Caco-2 (cell line): Measurements from ENCODE around the gene NFATC2. TPM values are rescaled to one million over a fixed set of nuclear protein-coding genes. Genes with fewer than 3 reads are reported as not detected.

Experiments used
- BruUV-seq: library from RNA; stranded (reverse); fragments of 400-500 nt; replicated peaks from 2 replicates; lab custom pipeline; 2021; lab: Mats Ljungman, UMichigan
- CTCF ChIA-PET: fragments of 300-600 bp; sonication (Branson Sonifier 250); formaldehyde crosslinking; loops from one replicate; lab custom pipeline; 2022; ENCODE audit warnings: antibody characterized with exemption; lab: Charles Lee
- POLR2A ChIA-PET: fragments of 300-600 bp; sonication (Branson Sonifier 250); formaldehyde crosslinking; loops from one replicate; lab custom pipeline; 2022; ENCODE audit warnings: antibody characterized with exemption; lab: Charles Lee
- DNase-seq, 2 experiments: peaks; one replicate each; pipeline versions ENCODE4 v3.0.0 to v3.0.0-alpha.2; 2020 to 2022
- H3K27me3 ChIP-seq: replicated peaks from 2 replicates; pipeline ENCODE4 v1.6.0; 2011; ENCODE audit warnings: low read length; ENCODE audit not compliant: control insufficient read depth, insufficient read depth
- H3K36me3 ChIP-seq: 2 replicates; pipeline ENCODE4 v1.5.1; 2011; ENCODE audit warnings: low read length; ENCODE audit not compliant: control insufficient read depth, insufficient read depth
- H3K4me1 ChIP-seq: fragments of 250-450 bp; sonication (Bioruptor Pico); 2 replicates; pipeline ENCODE4 v1.5.1; 2020; ENCODE audit warnings: mild to moderate bottlenecking
- H3K4me3 ChIP-seq: 2 replicates; pipeline ENCODE4 v1.5.1; 2011; ENCODE audit warnings: low read depth, mild to moderate bottlenecking, control low read depth, low read length
- H3K9me3 ChIP-seq: fragments of 250-450 bp; sonication (Bioruptor Pico); 2 replicates; pipeline ENCODE4 v1.5.1; 2020; ENCODE audit warnings: mild to moderate bottlenecking, moderate library complexity
- H3K27ac Mint-ChIP-seq: one replicate; pipeline ENCODE4 v1.8.0; 2022; ENCODE audit warnings: mixed read lengths; ENCODE audit not compliant: unreplicated experiment
- H3K27me3 Mint-ChIP-seq: one replicate; pipeline ENCODE4 v1.8.0; 2022; ENCODE audit warnings: mixed read lengths; ENCODE audit not compliant: insufficient read depth, unreplicated experiment
- H3K36me3 Mint-ChIP-seq: one replicate; pipeline ENCODE4 v1.8.0; 2022; ENCODE audit warnings: mild to moderate bottlenecking, mixed read lengths; ENCODE audit not compliant: insufficient read depth, unreplicated experiment
- H3K4me1 Mint-ChIP-seq: one replicate; pipeline ENCODE4 v1.8.0; 2022; ENCODE audit warnings: low read depth, mixed read lengths; ENCODE audit not compliant: unreplicated experiment
- H3K4me3 Mint-ChIP-seq: one replicate; pipeline ENCODE4 v1.8.0; 2022; ENCODE audit warnings: mild to moderate bottlenecking, moderate library complexity, mixed read lengths; ENCODE audit not compliant: unreplicated experiment
- H3K9me3 Mint-ChIP-seq: one replicate; pipeline ENCODE4 v1.8.0; 2022; ENCODE audit warnings: mixed read lengths; ENCODE audit not compliant: unreplicated experiment
- CTCF ChIP-seq, 2 experiments: fragments of 200-600 bp in 1 of 2; IDR thresholded peaks; 1 replicate in 1 of 2; 2 replicates in 1 of 2; pipeline versions ENCODE4 v1.5.1 to v1.8.0; 2011 to 2022; ENCODE audit warnings: antibody characterized with exemption in 1 of 2, control low read depth in 1 of 2, inconsistent platforms in 1 of 2, low read depth in 1 of 2, low read length in 1 of 2, mild to moderate bottlenecking in 1 of 2, moderate library complexity in 1 of 2; ENCODE audit not compliant: insufficient read depth in 1 of 2, severe bottlenecking in 1 of 2, unreplicated experiment in 1 of 2
- intact Hi-C: fragments of 100-400 bp; cut with micrococcal nuclease; formaldehyde crosslinking; loops from one replicate; pipeline ENCODE4 v1.10.0; 2022; ENCODE audit not compliant: unreplicated experiment
- total RNA-seq: library from RNA; stranded (reverse); gene quantifications from 2 replicates; pipeline ENCODE4 v1.2.3, GENCODE V29; 2022

The NFATC2 gene
- total RNA-seq, 1 experiment from 2014 or later = 20.8 TPM

- Mint-ChIP-seq H3K27ac (no peak overlapping the region), H3K9me3 (peaks cover 16% of the 10 kb centered on the region), H3K27me3 (peaks cover 28% of the 10 kb centered on the region), H3K36me3 (no peaks in the 10 kb centered on the region), H3K4me1 (no peaks in the 10 kb centered on the region), H3K4me3 (no peak overlapping the region)
- Histone ChIP-seq H3K27me3 (no peaks in the 10 kb centered on the region), H3K4me3 (no peak overlapping the region), H3K36me3 (no peaks in the 10 kb centered on the region), H3K4me1 (no peaks in the 10 kb centered on the region), H3K9me3 (peaks cover 20% of the 10 kb centered on the region)
- intact Hi-C loops = no loop called here
- BruUV-seq = no TSS peak
- POLR2A ChIA-PET = no interaction called here
- TF ChIP-seq CTCF (IDR thresholded peaks at IDR 0.05; ENCODE audit: insufficient read depth in 1 of 2, low read depth in 1 of 2, low read length in 1 of 2, severe bottlenecking in 1 of 2, unreplicated experiment in 1 of 2) = no peak
- CTCF ChIA-PET = interaction anchor here (0.6 to 1.4 kb wide), 2 partner anchors 16 to 378 kb away, joined by 3 to 6 read pairs; no protein-coding TSS in a partner anchor
- DNase-seq = no peak
Observed at GRCh38 chr20:51342510-51343236, 199.8 kb downstream of the NFATC2 start.

GRCh38 chr20:51341581-51341980 is 200.9 kb downstream of the NFATC2 start:
- Mint-ChIP-seq H3K27ac (no peak overlapping the region), H3K4me3 (no peak overlapping the region), H3K9me3 (peaks cover 16% of the 10 kb centered on the region), H3K4me1 (no peaks in the 10 kb centered on the region), H3K36me3 (no peaks in the 10 kb centered on the region), H3K27me3 (peaks cover 21% of the 10 kb centered on the region)
- POLR2A ChIA-PET = interaction anchor here (0.5 kb wide), 1 partner anchor 409 kb away, joined by 4 read pairs; no protein-coding TSS in a partner anchor
- DNase-seq = no peak
- H3K9me3 ChIP-seq = peaks cover 20% of the 10 kb centered on the region
- H3K36me3 ChIP-seq = no peaks in the 10 kb centered on the region
- H3K4me3 ChIP-seq = no peak overlapping the region
- no TSS peak for BruUV-seq
- intact Hi-C loops = no loop called here
- H3K27me3 ChIP-seq = no peaks in the 10 kb centered on the region
- CTCF ChIA-PET = interaction anchor here (1.4 kb wide), 1 partner anchor 15 kb away, joined by 6 read pairs; no protein-coding TSS in a partner anchor
- H3K4me1 ChIP-seq = no peaks in the 10 kb centered on the region
- TF ChIP-seq CTCF (IDR thresholded peaks at IDR 0.05; ENCODE audit: insufficient read depth in 1 of 2, low read depth in 1 of 2, low read length in 1 of 2, severe bottlenecking in 1 of 2, unreplicated experiment in 1 of 2) = no peak

- H3K27me3 Mint-ChIP-seq = peaks cover 19% of the 10 kb centered on the region
- DNase-seq = no peak
- no peaks in the 10 kb centered on the region for H3K36me3 ChIP-seq
- BruUV-seq = no TSS peak
- no peak overlapping the region for H3K4me3 Mint-ChIP-seq
- TF ChIP-seq CTCF (IDR thresholded peaks at IDR 0.05; ENCODE audit: insufficient read depth in 1 of 2, low read depth in 1 of 2, low read length in 1 of 2, severe bottlenecking in 1 of 2, unreplicated experiment in 1 of 2) = no peak
- H3K9me3 ChIP-seq = peaks cover 20% of the 10 kb centered on the region
- H3K9me3 Mint-ChIP-seq = peaks cover 16% of the 10 kb centered on the region
- H3K27ac Mint-ChIP-seq = no peak overlapping the region
- H3K4me1 Mint-ChIP-seq = no peaks in the 10 kb centered on the region
- ChIA-PET POLR2A (no interaction called here), CTCF (no interaction called here)
- no peaks in the 10 kb centered on the region for H3K27me3 ChIP-seq
- H3K4me1 ChIP-seq = no peaks in the 10 kb centered on the region
- no peak overlapping the region for H3K4me3 ChIP-seq
- no peaks in the 10 kb centered on the region for H3K36me3 Mint-ChIP-seq
- intact Hi-C loops = no loop called here
Observed at GRCh38 chr20:51340451-51340840, 202.1 kb downstream of the NFATC2 start.
